HEK293 (cell line): ENCODE results near the gene HTRA1.

Experiments
- CTCF ChIA-PET: fragments of 350-600 bp; formaldehyde crosslinking; extraction: SDS; loops from one replicate; lab custom pipeline; 2021; ENCODE audit warnings: antibody characterized with exemption; lab: Yijun Ruan, JAX
- POLR2A ChIA-PET: fragments of 300-600 bp; formaldehyde crosslinking; extraction: SDS; loops from one replicate; lab custom pipeline; 2020; ENCODE audit warnings: antibody characterized with exemption, inconsistent platforms; lab: Yijun Ruan, JAX
- H3K27ac ChIP-seq: fragments of 200-500 bp; sonication (Bioruptor generic); 2 replicates; pipeline ENCODE4 v1.5.1; 2014; ENCODE audit warnings: low read depth, low read length, control low read depth, inconsistent platforms; ENCODE audit errors: extremely low read depth
- H3K36me3 ChIP-seq, 2 experiments: fragments of 200-500 bp in 1 of 2; sonication (Bioruptor generic) in 1 of 2; 1 replicate in 1 of 2; 2 replicates in 1 of 2; pipeline ENCODE4 v1.5.1; 2014 to 2017; ENCODE audit warnings: inconsistent platforms in 2 of 2, low read length in 2 of 2; ENCODE audit not compliant: control insufficient read depth in 2 of 2, insufficient read depth in 1 of 2
- H3K4me1 ChIP-seq: fragments of 200-500 bp; sonication (Bioruptor generic); 2 replicates; pipeline ENCODE4 v1.5.1; 2014; ENCODE audit warnings: mild to moderate bottlenecking, low read length, inconsistent platforms; ENCODE audit not compliant: control insufficient read depth, insufficient read depth
- H3K4me3 ChIP-seq: 2 replicates; pipeline ENCODE4 v1.5.1; 2011; ENCODE audit warnings: low read depth, mild to moderate bottlenecking, control low read depth, low read length, moderate library complexity
- H3K9me3 ChIP-seq: fragments of 200-500 bp; sonication (Bioruptor generic); 2 replicates; pipeline ENCODE4 v1.5.1; 2014; ENCODE audit warnings: low read depth, low read length, inconsistent platforms; ENCODE audit not compliant: control insufficient read depth, insufficient read depth
- MEIS1 ChIP-seq: sonication (generic); formaldehyde crosslinking; IDR thresholded peaks from 2 replicates; pipeline ENCODE4 v1.8.1; 2022; ENCODE audit warnings: missing genetic modification reagents, mild to moderate bottlenecking, borderline replicate concordance
- RBAK ChIP-seq: fragments of 450-650 bp; formaldehyde crosslinking; IDR thresholded peaks from 2 replicates; pipeline ENCODE4 v1.5.1; 2016; ENCODE audit warnings: missing biosample characterization, missing genetic modification characterization
- SP2 ChIP-seq: fragments of 450-650 bp; formaldehyde crosslinking; IDR thresholded peaks from 2 replicates; pipeline ENCODE4 v1.5.1; 2016; ENCODE audit warnings: missing biosample characterization, missing genetic modification characterization
- ZNF112 ChIP-seq: fragments of 450-650 bp; formaldehyde crosslinking; IDR thresholded peaks from 2 replicates; pipeline ENCODE4 v1.5.0; 2017; ENCODE audit warnings: missing biosample characterization, missing genetic modification characterization
- ZNF133 ChIP-seq: fragments of 450-650 bp; formaldehyde crosslinking; IDR thresholded peaks from 2 replicates; pipeline ENCODE4 v1.5.1; 2016; ENCODE audit warnings: missing biosample characterization, missing genetic modification characterization
- ZNF157 ChIP-seq: fragments of 450-650 bp; formaldehyde crosslinking; IDR thresholded peaks from 2 replicates; pipeline ENCODE4 v1.5.1; 2016; ENCODE audit warnings: missing biosample characterization, missing genetic modification characterization
- ZNF16 ChIP-seq: fragments of 450-650 bp; formaldehyde crosslinking; IDR thresholded peaks from 2 replicates; pipeline ENCODE4 v1.5.1; 2016; ENCODE audit warnings: low read depth, missing biosample characterization, missing genetic modification characterization
- ZNF19 ChIP-seq: fragments of 450-650 bp; formaldehyde crosslinking; IDR thresholded peaks from 2 replicates; pipeline ENCODE4; 2016; ENCODE audit warnings: missing biosample characterization, missing genetic modification characterization, low read depth
- ZNF221 ChIP-seq: fragments of 450-650 bp; formaldehyde crosslinking; IDR thresholded peaks from 2 replicates; pipeline ENCODE4 v1.5.1; 2017; ENCODE audit warnings: missing biosample characterization, missing genetic modification characterization, borderline replicate concordance
- ZNF544 ChIP-seq: fragments of 450-650 bp; formaldehyde crosslinking; IDR thresholded peaks from 2 replicates; pipeline ENCODE4 v1.5.0; 2017; ENCODE audit warnings: missing biosample characterization, missing genetic modification characterization
- ZNF548 ChIP-seq: fragments of 450-650 bp; formaldehyde crosslinking; IDR thresholded peaks from 2 replicates; pipeline ENCODE4 v1.5.1; 2016; ENCODE audit warnings: missing biosample characterization, missing genetic modification characterization
- ZNF776 ChIP-seq: fragments of 450-650 bp; formaldehyde crosslinking; IDR thresholded peaks from 2 replicates; pipeline ENCODE4 v1.5.0; 2017; ENCODE audit warnings: missing biosample characterization, missing genetic modification characterization, borderline replicate concordance
- ZNF792 ChIP-seq: fragments of 450-650 bp; formaldehyde crosslinking; IDR thresholded peaks from 2 replicates; pipeline ENCODE4 v1.5.1; 2016; ENCODE audit warnings: missing biosample characterization, missing genetic modification characterization
- ZSCAN16 ChIP-seq: fragments of 450-650 bp; formaldehyde crosslinking; IDR thresholded peaks from 2 replicates; pipeline ENCODE4 v1.5.1; 2016; ENCODE audit warnings: missing biosample characterization, missing genetic modification characterization
- ZSCAN5A ChIP-seq: fragments of 450-650 bp; formaldehyde crosslinking; IDR thresholded peaks from 2 replicates; pipeline ENCODE4 v1.5.1; 2016; ENCODE audit warnings: missing biosample characterization, missing genetic modification characterization
- TF ChIP-seq, protein P1 (sequence below): fragments of 450-650 bp; formaldehyde crosslinking; IDR thresholded peaks from 2 replicates; pipeline ENCODE4 v1.5.1; 2016; ENCODE audit warnings: missing biosample characterization, missing genetic modification characterization
- TF ChIP-seq, protein P2 (sequence below): fragments of 450-650 bp; formaldehyde crosslinking; IDR thresholded peaks from 2 replicates; pipeline ENCODE4 v1.5.1; 2016; ENCODE audit warnings: missing biosample characterization, missing genetic modification characterization
- TF ChIP-seq, protein P3 (sequence below): fragments of 450-650 bp; formaldehyde crosslinking; IDR thresholded peaks from 2 replicates; pipeline ENCODE4 v1.5.1; 2016; ENCODE audit warnings: missing biosample characterization, missing genetic modification characterization, borderline replicate concordance

HTRA1 gene

DNA sequence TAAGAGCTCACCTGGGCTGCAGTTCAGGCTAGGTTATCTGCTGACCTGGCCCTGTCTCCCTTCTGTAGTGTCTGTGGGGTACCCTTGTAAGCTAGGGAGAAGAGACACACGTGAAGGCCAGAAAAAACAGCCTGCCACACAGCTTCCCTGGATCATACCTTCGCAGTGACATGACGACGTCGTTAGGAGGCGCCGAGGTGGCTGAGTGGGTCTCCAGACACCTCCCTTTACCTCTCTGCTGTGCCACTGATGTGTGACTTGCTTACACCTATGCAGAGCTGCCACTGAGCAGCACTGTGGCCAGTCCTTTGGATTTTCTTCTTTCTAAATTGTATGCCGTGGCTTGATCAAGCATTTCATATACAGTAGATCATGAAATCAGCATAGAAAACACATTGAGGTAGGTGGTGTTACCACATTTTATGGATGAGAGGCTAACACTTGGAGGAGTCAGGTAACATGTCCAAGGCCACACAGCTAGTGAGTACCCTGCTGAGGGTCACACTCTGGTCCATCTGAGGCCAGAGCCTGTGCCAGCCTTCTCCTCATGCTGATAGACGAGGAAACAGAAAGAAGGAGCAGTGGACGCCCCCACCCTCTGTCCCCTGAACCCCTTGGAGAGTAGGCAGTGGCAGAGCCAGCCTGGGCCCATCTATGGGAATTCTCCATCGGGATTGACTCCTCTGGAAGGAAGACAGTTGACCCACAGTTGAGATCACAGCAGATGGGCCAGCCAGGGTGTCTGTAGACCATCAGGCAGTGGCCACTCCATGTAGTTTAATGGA lies 23.1 kb downstream of the HTRA1 start:
- H3K27ac ChIP-seq: no peak overlapping the region
- TF ChIP-seq ZSCAN16 (tag by site-specific recombination): no peak
- no peak for TF ChIP-seq ZNF221 (tag by site-specific recombination)
- no peak for TF ChIP-seq ZNF792
- no peak for TF ChIP-seq ZNF112
- TF ChIP-seq, protein P1, sequence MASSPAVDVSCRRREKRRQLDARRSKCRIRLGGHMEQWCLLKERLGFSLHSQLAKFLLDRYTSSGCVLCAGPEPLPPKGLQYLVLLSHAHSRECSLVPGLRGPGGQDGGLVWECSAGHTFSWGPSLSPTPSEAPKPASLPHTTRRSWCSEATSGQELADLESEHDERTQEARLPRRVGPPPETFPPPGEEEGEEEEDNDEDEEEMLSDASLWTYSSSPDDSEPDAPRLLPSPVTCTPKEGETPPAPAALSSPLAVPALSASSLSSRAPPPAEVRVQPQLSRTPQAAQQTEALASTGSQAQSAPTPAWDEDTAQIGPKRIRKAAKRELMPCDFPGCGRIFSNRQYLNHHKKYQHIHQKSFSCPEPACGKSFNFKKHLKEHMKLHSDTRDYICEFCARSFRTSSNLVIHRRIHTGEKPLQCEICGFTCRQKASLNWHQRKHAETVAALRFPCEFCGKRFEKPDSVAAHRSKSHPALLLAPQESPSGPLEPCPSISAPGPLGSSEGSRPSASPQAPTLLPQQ (tag by site-specific recombination): no peak
- no peak for TF ChIP-seq ZNF544
- TF ChIP-seq ZNF19 (tag by site-specific recombination): no peak
- TF ChIP-seq ZNF133: no peak
- no peak for TF ChIP-seq SP2 (tag by site-specific recombination)
- no peak for TF ChIP-seq ZNF16 (tag by site-specific recombination)
- no peak for TF ChIP-seq MEIS1 (CRISPR knock-in tag)
- TF ChIP-seq RBAK (tag by site-specific recombination): no peak
- no peak for TF ChIP-seq ZNF157
- TF ChIP-seq, protein P2, sequence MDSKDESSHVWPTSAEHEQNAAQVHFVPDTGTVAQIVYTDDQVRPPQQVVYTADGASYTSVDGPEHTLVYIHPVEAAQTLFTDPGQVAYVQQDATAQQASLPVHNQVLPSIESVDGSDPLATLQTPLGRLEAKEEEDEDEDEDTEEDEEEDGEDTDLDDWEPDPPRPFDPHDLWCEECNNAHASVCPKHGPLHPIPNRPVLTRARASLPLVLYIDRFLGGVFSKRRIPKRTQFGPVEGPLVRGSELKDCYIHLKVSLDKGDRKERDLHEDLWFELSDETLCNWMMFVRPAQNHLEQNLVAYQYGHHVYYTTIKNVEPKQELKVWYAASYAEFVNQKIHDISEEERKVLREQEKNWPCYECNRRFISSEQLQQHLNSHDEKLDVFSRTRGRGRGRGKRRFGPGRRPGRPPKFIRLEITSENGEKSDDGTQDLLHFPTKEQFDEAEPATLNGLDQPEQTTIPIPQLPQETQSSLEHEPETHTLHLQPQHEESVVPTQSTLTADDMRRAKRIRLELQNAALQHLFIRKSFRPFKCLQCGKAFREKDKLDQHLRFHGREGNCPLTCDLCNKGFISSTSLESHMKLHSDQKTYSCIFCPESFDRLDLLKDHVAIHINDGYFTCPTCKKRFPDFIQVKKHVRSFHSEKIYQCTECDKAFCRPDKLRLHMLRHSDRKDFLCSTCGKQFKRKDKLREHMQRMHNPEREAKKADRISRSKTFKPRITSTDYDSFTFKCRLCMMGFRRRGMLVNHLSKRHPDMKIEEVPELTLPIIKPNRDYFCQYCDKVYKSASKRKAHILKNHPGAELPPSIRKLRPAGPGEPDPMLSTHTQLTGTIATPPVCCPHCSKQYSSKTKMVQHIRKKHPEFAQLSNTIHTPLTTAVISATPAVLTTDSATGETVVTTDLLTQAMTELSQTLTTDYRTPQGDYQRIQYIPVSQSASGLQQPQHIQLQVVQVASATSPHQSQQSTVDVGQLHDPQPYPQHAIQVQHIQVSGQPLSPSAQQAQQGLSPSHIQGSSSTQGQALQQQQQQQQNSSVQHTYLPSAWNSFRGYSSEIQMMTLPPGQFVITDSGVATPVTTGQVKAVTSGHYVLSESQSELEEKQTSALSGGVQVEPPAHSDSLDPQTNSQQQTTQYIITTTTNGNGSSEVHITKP (tag by site-specific recombination): no peak
- TF ChIP-seq, protein P3, sequence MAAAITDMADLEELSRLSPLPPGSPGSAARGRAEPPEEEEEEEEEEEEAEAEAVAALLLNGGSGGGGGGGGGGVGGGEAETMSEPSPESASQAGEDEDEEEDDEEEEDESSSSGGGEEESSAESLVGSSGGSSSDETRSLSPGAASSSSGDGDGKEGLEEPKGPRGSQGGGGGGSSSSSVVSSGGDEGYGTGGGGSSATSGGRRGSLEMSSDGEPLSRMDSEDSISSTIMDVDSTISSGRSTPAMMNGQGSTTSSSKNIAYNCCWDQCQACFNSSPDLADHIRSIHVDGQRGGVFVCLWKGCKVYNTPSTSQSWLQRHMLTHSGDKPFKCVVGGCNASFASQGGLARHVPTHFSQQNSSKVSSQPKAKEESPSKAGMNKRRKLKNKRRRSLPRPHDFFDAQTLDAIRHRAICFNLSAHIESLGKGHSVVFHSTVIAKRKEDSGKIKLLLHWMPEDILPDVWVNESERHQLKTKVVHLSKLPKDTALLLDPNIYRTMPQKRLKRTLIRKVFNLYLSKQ (tag by site-specific recombination): no peak
- no peak for TF ChIP-seq ZNF776 (tag by site-specific recombination)
- no peak for TF ChIP-seq ZNF548 (tag by site-specific recombination)
- TF ChIP-seq ZSCAN5A (tag by site-specific recombination): no peak
- TF ChIP-seq, all 188 proteins: peak for 0
- ChIA-PET POLR2A (no interaction called here), CTCF (interaction anchor here (0.6 kb wide), 1 partner anchor 216 kb away, joined by 3 read pairs; no protein-coding TSS in a partner anchor)
- Histone ChIP-seq H3K36me3 (no peaks in the 10 kb centered on the region), H3K4me1 (peaks cover 4% of the 10 kb centered on the region; the same call in 1 of the 2 replicates), H3K9me3 (no peaks in the 10 kb centered on the region), H3K4me3 (no peak overlapping the region)
